ENCODE results near the gene HDHD3.
"Not testable (repeated sequence)": the region's sequence is repeated elsewhere in the genome, so short reads cannot be mapped to it uniquely, and the experiment has no call there.

HDHD3 gene

GRCh38 chr9:113397203-113397631 lies 20.4 kb upstream of the HDHD3 start:
- no peak for ATAC-seq
- H3K36me3 Mint-ChIP-seq: peaks cover under 1% of the 10 kb centered on the region

GRCh38 chr9:113395000-113395861 lies 18.4 kb upstream of the HDHD3 start:
- Mint-ChIP-seq H3K4me1 (peaks cover 18% of the 10 kb centered on the region), H3K9me3 (no peaks in the 10 kb centered on the region), H3K27me3 (no peaks in the 10 kb centered on the region), H3K4me3 (no peak overlapping the region), H3K36me3 (peaks cover 19% of the 10 kb centered on the region), H3K27ac (no peak overlapping the region)
- no peak for ATAC-seq

More at GRCh38 chr9:113397203-113397631, 20.4 kb upstream of the HDHD3 start:
- H3K4me1 Mint-ChIP-seq: peaks cover 27% of the 10 kb centered on the region
- no peak overlapping the region for H3K4me3 Mint-ChIP-seq
- H3K27ac Mint-ChIP-seq: no peak overlapping the region
- no peaks in the 10 kb centered on the region for H3K9me3 Mint-ChIP-seq
- no peaks in the 10 kb centered on the region for H3K27me3 Mint-ChIP-seq

- ATAC-seq: no peak
- H3K27me3 Mint-ChIP-seq: no peaks in the 10 kb centered on the region
- H3K9me3 Mint-ChIP-seq: no peaks in the 10 kb centered on the region
- H3K36me3 Mint-ChIP-seq: peaks cover 37% of the 10 kb centered on the region
- no peak overlapping the region for H3K27ac Mint-ChIP-seq
- peaks cover 4% of the 10 kb centered on the region for H3K4me1 Mint-ChIP-seq
- no peak overlapping the region for H3K4me3 Mint-ChIP-seq
Observed at GRCh38 chr9:113393281-113393680, 16.5 kb upstream of the HDHD3 start.

DNA sequence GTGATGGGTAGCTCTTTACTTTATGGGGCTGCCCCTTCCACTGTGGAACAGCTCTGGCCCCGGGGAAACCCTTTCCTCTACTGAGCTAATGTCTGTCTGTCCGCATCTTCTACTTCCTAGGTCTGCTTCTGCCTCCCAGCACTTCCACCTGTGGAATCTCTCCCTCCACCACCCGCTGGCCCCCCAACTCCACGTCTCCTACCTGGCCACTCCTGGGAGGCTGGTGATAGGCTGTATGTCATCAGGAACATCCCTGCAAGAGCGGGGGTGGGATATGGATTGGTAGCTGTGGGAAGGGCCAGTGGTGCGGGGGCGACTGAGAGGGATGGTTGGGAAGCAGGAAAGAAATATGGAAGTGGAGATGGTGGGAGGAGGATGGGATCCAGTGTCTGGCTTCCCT lies 15.1 kb upstream of the HDHD3 start:
- Mint-ChIP-seq H3K4me3 (no peak overlapping the region), H3K4me1 (no peaks in the 10 kb centered on the region), H3K36me3 (peaks cover 50% of the 10 kb centered on the region)

GRCh38 chr9:113390192-113390960 lies 13.6 kb upstream of the HDHD3 start:
- H3K36me3 Mint-ChIP-seq: peaks cover 52% of the 10 kb centered on the region
- no peaks in the 10 kb centered on the region for H3K4me1 Mint-ChIP-seq
- H3K4me3 Mint-ChIP-seq: no peak overlapping the region
- H3K27me3 Mint-ChIP-seq: no peaks in the 10 kb centered on the region
- ATAC-seq: no peak
- H3K27ac Mint-ChIP-seq: no peak overlapping the region
- H3K9me3 Mint-ChIP-seq: no peaks in the 10 kb centered on the region

More for the DNA sequence above, 15.1 kb upstream of the HDHD3 start:
- no peak overlapping the region for H3K27ac Mint-ChIP-seq
- ATAC-seq: no peak
- H3K9me3 Mint-ChIP-seq: no peaks in the 10 kb centered on the region
- no peaks in the 10 kb centered on the region for H3K27me3 Mint-ChIP-seq

DNA sequence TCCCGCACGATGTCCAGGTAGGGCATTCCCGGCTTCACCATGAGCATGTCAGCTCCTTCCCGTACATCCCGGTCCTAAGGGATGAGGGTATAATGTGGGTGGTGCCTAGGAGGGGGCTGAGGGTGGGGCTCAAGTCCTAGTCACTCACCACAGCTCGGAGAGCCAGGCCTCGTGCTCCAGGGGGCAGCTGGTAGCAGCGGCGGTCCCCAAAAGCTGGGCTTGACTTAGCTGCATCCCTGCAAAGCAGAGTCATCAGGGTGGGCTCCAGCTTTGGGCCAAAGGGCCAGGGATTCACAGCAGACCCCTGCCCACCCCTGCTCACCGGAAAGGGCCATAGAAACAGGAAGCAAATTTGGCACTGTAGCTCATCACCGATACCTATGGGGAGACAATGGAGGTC lies 12.7 kb upstream of the HDHD3 start:
- no peak for ATAC-seq
- Mint-ChIP-seq H3K27me3 (no peaks in the 10 kb centered on the region), H3K9me3 (no peaks in the 10 kb centered on the region), H3K36me3 (peaks cover 52% of the 10 kb centered on the region), H3K4me3 (no peak overlapping the region), H3K4me1 (no peaks in the 10 kb centered on the region), H3K27ac (no peak overlapping the region)

DNA sequence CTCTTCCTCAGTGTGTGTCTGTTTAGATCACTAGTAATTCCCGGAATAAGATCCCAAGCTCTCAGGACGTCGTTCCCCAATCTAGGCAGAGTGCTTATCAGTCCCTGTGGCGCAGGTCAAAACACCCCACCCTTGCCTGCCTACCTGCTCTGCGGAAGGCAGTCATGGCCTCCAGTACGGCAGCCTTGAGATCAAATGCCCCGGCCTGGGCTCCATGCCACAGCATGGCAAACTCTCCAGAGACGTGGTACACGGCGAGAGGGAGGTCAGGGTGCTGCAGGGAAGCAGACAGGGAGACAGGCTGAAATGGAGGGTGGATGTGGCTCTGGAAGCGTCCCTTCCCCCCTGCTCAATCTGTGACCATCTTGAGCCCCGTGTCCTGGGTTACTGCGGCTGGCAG lies 12.0 kb upstream of the HDHD3 start:
- peaks cover 52% of the 10 kb centered on the region for H3K36me3 Mint-ChIP-seq
- no peak overlapping the region for H3K4me3 Mint-ChIP-seq
- no peak for ATAC-seq
- H3K27ac Mint-ChIP-seq: no peak overlapping the region
- no peaks in the 10 kb centered on the region for H3K9me3 Mint-ChIP-seq
- H3K4me1 Mint-ChIP-seq: no peaks in the 10 kb centered on the region
- no peaks in the 10 kb centered on the region for H3K27me3 Mint-ChIP-seq

DNA sequence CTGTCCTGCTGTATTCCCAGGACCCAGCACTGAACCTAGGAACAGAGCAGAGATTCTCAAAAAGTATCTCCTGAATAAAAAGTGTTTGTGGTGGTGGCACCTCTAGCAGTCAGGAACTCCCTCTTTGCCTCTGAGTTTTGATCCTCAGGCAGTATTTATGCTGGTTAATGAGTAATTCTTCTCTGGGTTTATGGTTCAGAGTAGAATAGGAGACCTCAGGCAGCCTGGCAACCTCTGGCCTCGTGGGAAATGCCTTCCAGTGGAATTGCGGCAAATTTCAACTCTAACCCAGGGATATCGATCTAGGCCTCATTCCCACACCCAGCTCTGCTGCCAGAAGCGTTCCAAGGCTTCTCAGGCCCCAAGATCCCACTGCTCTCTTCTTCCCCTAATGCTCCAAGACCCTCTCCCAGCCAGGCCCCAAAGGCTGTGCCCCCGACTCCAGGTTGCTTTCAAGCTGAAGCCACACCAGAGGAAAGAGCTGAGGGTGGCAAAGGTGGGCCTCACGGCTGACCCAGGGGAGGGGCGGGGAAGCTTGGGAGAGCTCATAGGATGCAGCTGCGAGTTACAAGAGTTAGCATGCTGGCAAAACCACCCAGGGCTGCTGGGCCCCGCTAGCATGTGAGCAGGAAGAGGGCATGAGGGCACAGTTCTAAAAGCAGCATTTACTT lies 10.9 kb upstream of the HDHD3 start:
- no peak for ATAC-seq
- Mint-ChIP-seq H3K4me1 (no peaks in the 10 kb centered on the region), H3K27me3 (no peaks in the 10 kb centered on the region), H3K4me3 (no peak overlapping the region), H3K27ac (no peak overlapping the region), H3K36me3 (peaks cover 52% of the 10 kb centered on the region), H3K9me3 (no peaks in the 10 kb centered on the region)

GRCh38 chr9:113386571-113387393 lies 10.0 kb upstream of the HDHD3 start:
- Mint-ChIP-seq H3K4me3 (no peak overlapping the region), H3K27ac (no peak overlapping the region), H3K36me3 (peaks cover 47% of the 10 kb centered on the region), H3K4me1 (no peaks in the 10 kb centered on the region), H3K27me3 (no peaks in the 10 kb centered on the region), H3K9me3 (no peaks in the 10 kb centered on the region)
- no peak for ATAC-seq

GRCh38 chr9:113381909-113382411 lies 5.2 kb upstream of the HDHD3 start:
- H3K4me1 Mint-ChIP-seq: peaks cover 14% of the 10 kb centered on the region
- no peaks in the 10 kb centered on the region for H3K27me3 Mint-ChIP-seq
- H3K9me3 Mint-ChIP-seq: no peaks in the 10 kb centered on the region
- H3K4me3 Mint-ChIP-seq: no peak overlapping the region
- H3K36me3 Mint-ChIP-seq: peaks cover 2% of the 10 kb centered on the region
- H3K27ac Mint-ChIP-seq: peak overlapping the region; percentile 45
- ATAC-seq: no peak

DNA sequence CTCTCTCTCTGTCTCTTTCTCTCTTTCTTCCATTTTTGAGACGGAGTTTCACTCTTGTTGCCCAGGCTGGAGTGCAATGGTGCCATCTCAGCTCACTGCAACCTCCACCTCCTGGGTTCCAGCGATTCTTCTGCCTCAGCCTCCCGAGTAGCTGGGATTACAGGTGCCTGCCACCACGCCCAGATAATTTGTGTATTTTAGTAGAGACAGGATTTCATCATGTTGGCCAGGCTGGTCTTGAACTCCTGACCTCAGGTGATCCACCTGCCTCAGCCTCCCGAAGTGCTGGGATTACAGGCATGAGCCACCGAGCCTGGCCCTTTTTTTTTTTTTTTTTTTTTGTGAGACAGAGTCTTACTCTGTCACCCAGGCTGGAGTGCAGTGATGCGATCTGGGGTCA lies 4.7 kb upstream of the HDHD3 start:
- H3K9me3 Mint-ChIP-seq, H3K27me3 Mint-ChIP-seq, H3K36me3 Mint-ChIP-seq, ATAC-seq: not testable (repeated sequence)
- H3K27ac Mint-ChIP-seq: peak overlapping the region; percentile 45
- H3K4me3 Mint-ChIP-seq: peak overlapping the region; percentile 61
- H3K4me1 Mint-ChIP-seq: peaks cover 14% of the 10 kb centered on the region

DNA sequence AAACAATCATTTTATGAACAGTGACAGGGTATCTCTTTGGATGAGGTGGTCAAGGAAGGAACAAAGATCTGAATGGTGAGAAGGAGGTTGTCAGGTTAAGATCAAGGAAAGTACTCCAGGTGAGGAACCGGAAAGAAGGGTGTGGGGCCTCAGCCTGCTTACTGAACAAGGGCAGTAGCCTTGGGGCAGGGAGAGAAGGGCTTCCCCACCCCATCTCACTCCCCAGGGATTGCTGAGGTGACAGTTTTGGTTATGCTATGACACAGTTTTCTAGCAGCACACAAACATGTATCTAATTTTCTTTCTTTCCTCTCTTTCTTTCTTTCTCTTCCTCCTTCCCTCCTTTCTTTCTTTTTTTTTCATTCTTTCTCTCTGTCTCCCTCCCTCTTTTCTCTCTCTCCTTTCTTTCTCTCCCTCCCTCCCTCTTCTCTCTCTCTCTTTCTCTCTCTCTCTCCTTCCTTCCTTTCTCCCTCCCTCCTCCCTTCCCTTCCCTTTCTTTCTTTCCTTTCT lies 4.1 kb upstream of the HDHD3 start:
- H3K4me3 Mint-ChIP-seq: no peak overlapping the region
- H3K27me3 Mint-ChIP-seq: no peaks in the 10 kb centered on the region
- H3K36me3 Mint-ChIP-seq: no peaks in the 10 kb centered on the region
- H3K27ac Mint-ChIP-seq: peak overlapping the region; percentile 45
- no peaks in the 10 kb centered on the region for H3K9me3 Mint-ChIP-seq
- peak; percentile 77 for ATAC-seq
- peaks cover 14% of the 10 kb centered on the region for H3K4me1 Mint-ChIP-seq

DNA sequence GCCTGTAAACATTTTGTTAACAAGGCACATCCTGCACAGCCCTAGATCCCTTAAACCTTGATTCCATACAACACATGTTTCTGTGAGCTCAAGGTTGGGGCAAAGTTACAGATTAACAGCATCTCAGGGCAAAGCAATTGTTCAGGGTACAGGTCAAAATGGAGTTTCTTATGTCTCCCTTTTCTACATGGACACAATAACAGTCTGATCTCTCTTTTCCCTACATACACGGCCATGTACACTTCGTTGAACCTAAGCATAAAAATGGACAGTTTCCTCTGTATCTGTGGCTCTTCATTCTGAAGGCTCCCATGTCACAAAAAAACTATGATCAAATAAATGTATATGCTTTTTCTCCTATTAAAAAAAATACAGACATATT lies 3.0 kb upstream of the HDHD3 start:
- Mint-ChIP-seq H3K4me1 (peaks cover 24% of the 10 kb centered on the region), H3K27ac (peak overlapping the region; percentile 45)
- not testable (repeated sequence) for H3K9me3 Mint-ChIP-seq, H3K27me3 Mint-ChIP-seq, ATAC-seq, H3K36me3 Mint-ChIP-seq, H3K4me3 Mint-ChIP-seq

- not testable (repeated sequence) for H3K4me3 Mint-ChIP-seq
- H3K4me1 Mint-ChIP-seq: peaks cover 26% of the 10 kb centered on the region
- H3K27ac Mint-ChIP-seq: peak overlapping the region; percentile 45
Observed at GRCh38 chr9:113379094-113379828, 2.5 kb upstream of the HDHD3 start.

More at GRCh38 chr9:113379094-113379828, 2.5 kb upstream of the HDHD3 start:
- H3K9me3 Mint-ChIP-seq, ATAC-seq, H3K27me3 Mint-ChIP-seq, H3K36me3 Mint-ChIP-seq: not testable (repeated sequence)
